Measurements from ENCODE around the gene RNF115. TPM values are rescaled to one million over a fixed set of nuclear protein-coding genes. Genes with fewer than 3 reads are reported as not detected.
"Not testable (repeated sequence)": the region's sequence is repeated elsewhere in the genome, so short reads cannot be mapped to it uniquely, and the experiment has no call there.

The RNF115 gene
- total RNA-seq, 1 donor from 2014 or later = 19.9 TPM

- intact Hi-C loops (cut with micrococcal nuclease) = no loop called here
These were observed 76.3 kb downstream of the RNF115 start for GRCh38 chr1:145747398-145748247.

- intact Hi-C loops (cut with micrococcal nuclease) = no loop called here
These were observed 83.6 kb downstream of the RNF115 start for GRCh38 chr1:145740269-145740668.

GRCh38 chr1:145736191-145736590, 87.7 kb downstream of the RNF115 start:
- intact Hi-C loops (cut with micrococcal nuclease) = no loop called here

- intact Hi-C loops (cut with micrococcal nuclease) = no loop called here
These were observed 93.0 kb downstream of the RNF115 start for GRCh38 chr1:145730900-145731299.

GRCh38 chr1:145730467-145730866, 93.4 kb downstream of the RNF115 start:
- intact Hi-C loops (cut with micrococcal nuclease) = no loop called here

- intact Hi-C loops (cut with micrococcal nuclease) = no loop called here
These were observed 94.0 kb downstream of the RNF115 start for GRCh38 chr1:145729666-145730436.

GRCh38 chr1:145729196-145729595, 94.7 kb downstream of the RNF115 start:
- intact Hi-C loops (cut with micrococcal nuclease) = no loop called here

- intact Hi-C loops (cut with micrococcal nuclease) = not testable (repeated sequence)
These were observed 97.7 kb downstream of the RNF115 start for GRCh38 chr1:145726193-145726592.

GRCh38 chr1:145720878-145721671, 102.8 kb downstream of the RNF115 start:
- intact Hi-C loops (cut with micrococcal nuclease) = loop anchor here (5.0 kb wide), 2 partner anchors 101 to 291 kb away; partner anchors contain the start of genes POLR3C and RNF115

- intact Hi-C loops (cut with micrococcal nuclease) = loop anchor here (5.0 kb wide), 2 partner anchors 102 to 292 kb away; partner anchors contain the start of genes POLR3C and RNF115
These were observed 103.4 kb downstream of the RNF115 start for GRCh38 chr1:145720556-145720877.

GRCh38 chr1:145719230-145720079, 104.4 kb downstream of the RNF115 start, which contains the start of gene CD160:
Gene CD160, plus strand, starts transcription at chr1:145719499. Its CDS starts 8,829 bp downstream, at chr1:145728328.
- intact Hi-C loops (cut with micrococcal nuclease) = loop anchor here (5.0 kb wide), 2 partner anchors 103 to 293 kb away; partner anchors contain the start of genes POLR3C and RNF115

GRCh38 chr1:145718465-145718864, 105.4 kb downstream of the RNF115 start:
- intact Hi-C loops (cut with micrococcal nuclease) = not testable (repeated sequence)

- intact Hi-C loops (cut with micrococcal nuclease) = no loop called here
These were observed 106.1 kb downstream of the RNF115 start for GRCh38 chr1:145717833-145718232.

GRCh38 chr1:145716641-145717345, 107.1 kb downstream of the RNF115 start:
- intact Hi-C loops (cut with micrococcal nuclease) = no loop called here

GRCh38 chr1:145714524-145715111, 109.3 kb downstream of the RNF115 start:
- intact Hi-C loops (cut with micrococcal nuclease) = no loop called here

GRCh38 chr1:145711213-145711651, 112.7 kb downstream of the RNF115 start:
- intact Hi-C loops (cut with micrococcal nuclease) = no loop called here

- intact Hi-C loops (cut with micrococcal nuclease) = no loop called here
These were observed 113.4 kb downstream of the RNF115 start for GRCh38 chr1:145710291-145711027.

- intact Hi-C loops (cut with micrococcal nuclease) = no loop called here
These were observed 115.8 kb downstream of the RNF115 start for GRCh38 chr1:145708063-145708462.

All from T-helper 1 cell treated with Interleukin-12 subunit alpha and Interleukin-12 subunit beta and Interleukin-4 antibody, amounts not matched to agents 30 ng/mL and 1 ng/mL, for 36 hours (primary cell).